Hepatocyte (in vitro differentiated cells): ENCODE results near the gene TMEM161B.

ENCODE experiments used
- CTCF ChIP-seq: fragments of 200-600 bp; sonication (generic); IDR thresholded peaks from 2 replicates; pipeline ENCODE4 v1.5.1; 2016; ENCODE audit warnings: antibody characterized with exemption, mild to moderate bottlenecking; ENCODE audit not compliant: poor library complexity
- EZH2 ChIP-seq: fragments of 200-600 bp; sonication (generic); IDR thresholded peaks from 2 replicates; pipeline ENCODE4 v1.6.1; 2016; ENCODE audit warnings: antibody characterized with exemption, mild to moderate bottlenecking, borderline replicate concordance

- TF ChIP-seq CTCF (no peak), EZH2 (no peak)
These were observed 29.9 kb downstream of the TMEM161B start for GRCh38 chr5:88238732-88239131.
